IPS-NIHi7 (cell line): ENCODE measurements around the gene ZFYVE21.

Source experiments
- DNase-seq: peaks from one replicate; pipeline ENCODE4 v3.0.0; 2012; ENCODE audit warnings: mixed read lengths; ENCODE audit errors: extremely low spot score

ZFYVE21 gene

GRCh38 chr14:103692159-103692558, 23.5 kb upstream of the ZFYVE21 start:
- DNase-seq: no peak

- no peak for DNase-seq
Measured at GRCh38 chr14:103692871-103693270, 22.7 kb upstream of the ZFYVE21 start.

GRCh38 chr14:103693515-103693914, 22.1 kb upstream of the ZFYVE21 start:
- no peak for DNase-seq

- DNase-seq: peak; percentile 45
Measured at GRCh38 chr14:103694572-103695026, 21.0 kb upstream of the ZFYVE21 start.

GRCh38 chr14:103695296-103696069, 20.1 kb upstream of the ZFYVE21 start:
- no peak for DNase-seq

- no peak for DNase-seq
Measured at GRCh38 chr14:103696070-103696402, 19.6 kb upstream of the ZFYVE21 start.

GRCh38 chr14:103696466-103697071, 19.0 kb upstream of the ZFYVE21 start:
- DNase-seq: peak; percentile 35

GRCh38 chr14:103697206-103697602, 18.4 kb upstream of the ZFYVE21 start:
- no peak for DNase-seq

GRCh38 chr14:103697603-103698379, 17.8 kb upstream of the ZFYVE21 start:
- no peak for DNase-seq

- no peak for DNase-seq
Measured at GRCh38 chr14:103698380-103699260, 17.0 kb upstream of the ZFYVE21 start.

GRCh38 chr14:103699261-103699661, 16.3 kb upstream of the ZFYVE21 start:
- DNase-seq: no peak

GRCh38 chr14:103699901-103700752, 15.5 kb upstream of the ZFYVE21 start:
- DNase-seq: no peak

- DNase-seq: no peak
Measured at GRCh38 chr14:103700753-103701490, 14.7 kb upstream of the ZFYVE21 start.

GRCh38 chr14:103702095-103702494, 13.5 kb upstream of the ZFYVE21 start:
- no peak for DNase-seq

- DNase-seq: no peak
Measured at GRCh38 chr14:103702497-103703432, 12.8 kb upstream of the ZFYVE21 start.

- no peak for DNase-seq
Measured at GRCh38 chr14:103703433-103704385, 11.9 kb upstream of the ZFYVE21 start.

- no peak for DNase-seq
Measured at GRCh38 chr14:103704708-103705107, 10.9 kb upstream of the ZFYVE21 start.

GRCh38 chr14:103705118-103705503, 10.5 kb upstream of the ZFYVE21 start:
- DNase-seq: no peak
